H1 (cell line): Measurements from ENCODE around the gene AASDH.
A peak's percentile ranks its signal among the peaks of the same experiment; 100 is the strongest.

Source experiments
- CTCF ChIP-seq, 3 experiments: IDR thresholded peaks; 1 replicate in 2 of 3; 2 replicates in 1 of 3; pipeline versions ENCODE4 v1.5.1 to v1.6.1; 2011; ENCODE audit warnings: low read length in 3 of 3, mild to moderate bottlenecking in 3 of 3, inconsistent platforms in 2 of 3, low read depth in 1 of 3, moderate library complexity in 1 of 3; ENCODE audit not compliant: insufficient read depth in 1 of 3; ENCODE audit errors: control extremely low read depth in 1 of 3
- EZH2 ChIP-seq: fragments of 200-600 bp; sonication (generic); IDR thresholded peaks from 2 replicates; pipeline ENCODE4 v1.7.1; 2012; ENCODE audit warnings: low read depth, mild to moderate bottlenecking, moderate library complexity, low read length, inconsistent platforms; ENCODE audit not compliant: severe bottlenecking
- FOSL1 ChIP-seq: IDR thresholded peaks from 2 replicates; pipeline ENCODE4 v1.6.1; 2011; ENCODE audit warnings: mild to moderate bottlenecking, low read depth, low read length, moderate library complexity; ENCODE audit not compliant: insufficient read depth
- JUN ChIP-seq: IDR thresholded peaks from 2 replicates; pipeline ENCODE4 v1.6.1; 2011; ENCODE audit warnings: low read depth, mild to moderate bottlenecking, improper control_type of control experiment, low read length
- KDM1A ChIP-seq: fragments of 200-600, 300-600 bp; sonication (generic); IDR thresholded peaks from 2 replicates; pipeline ENCODE4 v1.7.1; 2016; ENCODE audit warnings: mild to moderate bottlenecking, low read length, borderline replicate concordance
- MAFK ChIP-seq: IDR thresholded peaks from 2 replicates; pipeline ENCODE4 v1.6.1; 2012; ENCODE audit warnings: low read depth, mild to moderate bottlenecking, improper control_type of control experiment, low read length
- POLR2A ChIP-seq, 2 experiments: IDR thresholded peaks; 1 replicate in 1 of 2; 2 replicates in 1 of 2; pipeline ENCODE4 v1.6.1; 2011; ENCODE audit warnings: low read depth in 2 of 2, low read length in 2 of 2, mild to moderate bottlenecking in 2 of 2; ENCODE audit errors: control extremely low read depth in 1 of 2
- RAD21 ChIP-seq, 2 experiments: IDR thresholded peaks in 1 of 2; conservative IDR thresholded peaks in 1 of 2; 2 replicates each; pipeline ENCODE4 v1.6.1; 2011; ENCODE audit warnings: low read depth in 2 of 2, low read length in 2 of 2, improper control_type of control experiment in 1 of 2, inconsistent platforms in 1 of 2, mild to moderate bottlenecking in 1 of 2, moderate library complexity in 1 of 2
- SUZ12 ChIP-seq: fragments of 200-600 bp; sonication (generic); IDR thresholded peaks from 2 replicates; pipeline ENCODE4 v1.6.1; 2012; ENCODE audit warnings: mild to moderate bottlenecking, inconsistent platforms, low read length, moderate library complexity, mixed read lengths
- YY1 ChIP-seq: IDR thresholded peaks from 2 replicates; pipeline ENCODE4 v1.6.1; 2011; ENCODE audit warnings: low read depth, mild to moderate bottlenecking, low read length

- TF ChIP-seq MAFK (no peak), EZH2 (no peak), YY1 (no peak), FOSL1 (no peak), CTCF (IDR thresholded peaks at IDR 0.05; ENCODE audit: control extremely low read depth in 1 of 3, insufficient read depth in 1 of 3, low read depth in 1 of 3, low read length in 3 of 3) (no peak), JUN (no peak), SUZ12 (no peak), POLR2A (IDR thresholded peaks at IDR 0.05; ENCODE audit: control extremely low read depth in 1 of 2, low read depth in 2 of 2, low read length in 2 of 2) (peak in 1 of 2 experiments; percentile 38; a peak in 1 of 3 replicates), KDM1A (no peak), RAD21 (IDR thresholded peaks at IDR 0.05 in 1 of 2, conservative IDR thresholded peaks at IDR 0.05 in 1 of 2; ENCODE audit: low read depth in 2 of 2, low read length in 2 of 2) (no peak)
Observed at GRCh38 chr4:56391270-56391669, 4.0 kb upstream of the AASDH start.
